Measurements from ENCODE around the gene CRKL. TPM values are rescaled to one million over a fixed set of nuclear protein-coding genes. Genes with fewer than 3 reads are reported as not detected.
A peak's percentile ranks its signal among the peaks of the same experiment; 100 is the strongest.

The CRKL gene, protein sequence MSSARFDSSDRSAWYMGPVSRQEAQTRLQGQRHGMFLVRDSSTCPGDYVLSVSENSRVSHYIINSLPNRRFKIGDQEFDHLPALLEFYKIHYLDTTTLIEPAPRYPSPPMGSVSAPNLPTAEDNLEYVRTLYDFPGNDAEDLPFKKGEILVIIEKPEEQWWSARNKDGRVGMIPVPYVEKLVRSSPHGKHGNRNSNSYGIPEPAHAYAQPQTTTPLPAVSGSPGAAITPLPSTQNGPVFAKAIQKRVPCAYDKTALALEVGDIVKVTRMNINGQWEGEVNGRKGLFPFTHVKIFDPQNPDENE
- total RNA-seq (ENCODE audit: unreplicated experiment), result 59.6 TPM
- long read RNA-seq, full-length matches to known transcripts, result 3 of 5 reads
- long read RNA-seq, partial matches to known transcripts, result 0 of 5 reads
- long read RNA-seq, other reads (novel, unspliced or antisense), result 2 of 5 reads

DNA sequence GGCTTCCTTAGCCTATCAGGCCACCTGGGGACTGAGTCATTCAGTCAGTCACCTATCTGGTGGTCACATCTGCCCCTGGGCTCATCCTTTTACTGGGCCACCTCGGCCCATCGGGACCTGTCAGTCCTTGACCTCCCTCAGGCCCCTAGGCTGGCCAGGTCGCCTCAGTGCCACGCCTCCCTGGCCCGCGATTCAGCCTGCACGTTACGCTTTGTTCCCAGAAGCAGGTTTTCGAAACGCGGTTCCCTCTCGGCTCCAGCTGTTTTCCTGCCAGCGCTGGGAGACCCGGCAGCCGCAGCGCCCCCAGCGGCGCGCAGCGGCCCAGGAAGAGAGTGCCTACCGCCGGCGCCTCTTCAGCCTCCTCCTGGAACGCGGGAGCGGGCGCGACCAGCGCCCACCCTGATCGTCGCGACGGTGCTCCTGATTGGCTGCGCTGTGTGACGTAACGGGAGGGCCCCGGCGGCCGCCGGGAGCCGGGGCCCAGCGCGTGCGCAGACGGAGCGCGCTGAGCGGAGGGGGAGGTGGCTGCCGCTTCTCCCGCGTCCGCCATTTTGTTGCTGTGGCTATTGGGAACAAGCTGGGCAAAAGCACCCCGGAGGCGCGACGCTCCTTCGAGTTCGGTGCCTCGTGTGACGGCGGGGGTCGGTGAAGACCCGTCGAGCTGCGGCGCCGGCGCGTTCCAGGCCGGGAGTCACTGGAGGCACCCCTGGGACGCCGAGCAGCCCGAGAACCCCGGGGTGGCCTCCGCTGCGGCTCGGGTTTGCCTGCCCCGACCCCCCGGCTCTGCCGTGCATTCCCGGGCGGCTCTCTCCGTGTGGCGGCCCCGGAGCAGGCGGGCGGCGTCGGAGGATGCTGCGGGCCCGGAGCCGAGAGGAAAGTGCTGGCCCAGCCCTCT lies at the start of gene CRKL:
Gene CRKL (plus strand): TSS at position 492 of the 895 bp plus-strand sequence. CDS start 528 bp downstream, outside the sequence.
- H3K4me3 Mint-ChIP-seq (ENCODE audit: unreplicated experiment), result peak within 1 kb of the TSS; percentile 91
- peak; percentile 96 for DNase-seq
- H3K27me3 Mint-ChIP-seq (ENCODE audit: unreplicated experiment), result peaks cover 12% of the 10 kb centered on the region
- H3K4me1 Mint-ChIP-seq (ENCODE audit: low read depth, unreplicated experiment), result peaks cover 15% of the 10 kb centered on the region
- peaks cover 11% of the 10 kb centered on the region for H3K9me3 Mint-ChIP-seq (ENCODE audit: unreplicated experiment)
- TF ChIP-seq, protein P1, sequence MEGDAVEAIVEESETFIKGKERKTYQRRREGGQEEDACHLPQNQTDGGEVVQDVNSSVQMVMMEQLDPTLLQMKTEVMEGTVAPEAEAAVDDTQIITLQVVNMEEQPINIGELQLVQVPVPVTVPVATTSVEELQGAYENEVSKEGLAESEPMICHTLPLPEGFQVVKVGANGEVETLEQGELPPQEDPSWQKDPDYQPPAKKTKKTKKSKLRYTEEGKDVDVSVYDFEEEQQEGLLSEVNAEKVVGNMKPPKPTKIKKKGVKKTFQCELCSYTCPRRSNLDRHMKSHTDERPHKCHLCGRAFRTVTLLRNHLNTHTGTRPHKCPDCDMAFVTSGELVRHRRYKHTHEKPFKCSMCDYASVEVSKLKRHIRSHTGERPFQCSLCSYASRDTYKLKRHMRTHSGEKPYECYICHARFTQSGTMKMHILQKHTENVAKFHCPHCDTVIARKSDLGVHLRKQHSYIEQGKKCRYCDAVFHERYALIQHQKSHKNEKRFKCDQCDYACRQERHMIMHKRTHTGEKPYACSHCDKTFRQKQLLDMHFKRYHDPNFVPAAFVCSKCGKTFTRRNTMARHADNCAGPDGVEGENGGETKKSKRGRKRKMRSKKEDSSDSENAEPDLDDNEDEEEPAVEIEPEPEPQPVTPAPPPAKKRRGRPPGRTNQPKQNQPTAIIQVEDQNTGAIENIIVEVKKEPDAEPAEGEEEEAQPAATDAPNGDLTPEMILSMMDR (IDR thresholded peaks at IDR 0.05; ENCODE audit: partially characterized antibody, unreplicated experiment), result peak; percentile 92
- peak within 1 kb of the TSS; percentile 98 for H3K27ac Mint-ChIP-seq (ENCODE audit: unreplicated experiment)
- no peaks in the 10 kb centered on the region for H3K36me3 Mint-ChIP-seq (ENCODE audit: unreplicated experiment)

DNA sequence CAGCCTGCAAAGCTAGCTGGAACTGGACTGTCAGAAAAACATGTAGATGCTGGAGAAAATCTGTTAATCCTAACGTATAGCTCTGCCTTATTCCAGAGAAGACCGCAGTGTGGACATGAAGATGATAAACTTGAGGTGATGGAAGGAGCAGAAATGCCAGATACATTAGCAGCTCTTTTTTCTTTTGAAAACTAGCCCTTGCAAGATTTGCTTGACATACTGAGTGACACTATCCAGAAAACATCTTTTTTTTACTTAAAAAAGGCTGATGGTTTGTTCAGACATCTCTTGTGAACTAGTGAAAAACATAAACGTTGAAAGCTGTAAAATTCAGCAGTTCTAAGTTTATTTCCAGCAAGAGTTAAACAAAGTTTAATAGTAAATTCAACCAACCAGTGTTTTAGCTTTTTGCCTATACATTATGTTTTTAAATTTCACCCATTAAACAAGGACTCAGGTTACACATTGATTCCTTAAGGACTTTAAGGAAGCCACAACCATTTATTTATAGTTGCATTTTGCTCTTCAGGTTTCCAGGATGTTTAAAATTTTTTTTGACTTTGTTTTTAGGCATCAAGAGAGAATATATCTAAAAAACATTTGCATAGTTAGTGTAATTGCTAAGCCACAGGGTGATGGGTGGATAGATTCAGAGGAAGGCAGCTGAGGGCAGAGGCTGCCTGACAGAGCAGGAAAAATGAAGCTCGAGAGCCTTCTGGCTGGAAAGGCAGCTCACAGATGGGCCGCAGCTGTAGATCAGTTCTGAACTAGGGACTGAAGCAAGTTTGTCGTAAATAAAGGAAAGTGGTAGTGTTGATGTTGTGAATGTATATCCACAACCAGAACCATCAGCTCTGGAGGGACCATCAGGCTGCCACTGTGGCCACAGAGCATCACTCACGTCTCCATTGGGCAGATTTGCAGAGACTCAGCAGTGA lies 48.9 kb upstream of the CRKL start:
- H3K27me3 Mint-ChIP-seq (ENCODE audit: unreplicated experiment), result peaks cover 3% of the 10 kb centered on the region
- DNase-seq, result peak; percentile 46
- peak overlapping the region; percentile 58 for H3K4me3 Mint-ChIP-seq (ENCODE audit: unreplicated experiment)
- TF ChIP-seq, protein P1 (IDR thresholded peaks at IDR 0.05; ENCODE audit: partially characterized antibody, unreplicated experiment), result no peak
- H3K4me1 Mint-ChIP-seq (ENCODE audit: low read depth, unreplicated experiment), result peaks cover 22% of the 10 kb centered on the region
- H3K27ac Mint-ChIP-seq (ENCODE audit: unreplicated experiment), result peak overlapping the region; percentile 95
- peaks cover 3% of the 10 kb centered on the region for H3K9me3 Mint-ChIP-seq (ENCODE audit: unreplicated experiment)
- H3K36me3 Mint-ChIP-seq (ENCODE audit: unreplicated experiment), result no peaks in the 10 kb centered on the region

GRCh38 chr22:20869234-20869633 lies 48.0 kb upstream of the CRKL start:
- H3K27ac Mint-ChIP-seq (ENCODE audit: unreplicated experiment), result peak overlapping the region; percentile 95
- no peak overlapping the region for H3K4me3 Mint-ChIP-seq (ENCODE audit: unreplicated experiment)
- H3K36me3 Mint-ChIP-seq (ENCODE audit: unreplicated experiment), result no peaks in the 10 kb centered on the region
- H3K27me3 Mint-ChIP-seq (ENCODE audit: unreplicated experiment), result peaks cover 3% of the 10 kb centered on the region
- peaks cover 22% of the 10 kb centered on the region for H3K4me1 Mint-ChIP-seq (ENCODE audit: low read depth, unreplicated experiment)
- H3K9me3 Mint-ChIP-seq (ENCODE audit: unreplicated experiment), result peaks cover 3% of the 10 kb centered on the region
- TF ChIP-seq, protein P1 (IDR thresholded peaks at IDR 0.05; ENCODE audit: partially characterized antibody, unreplicated experiment), result no peak
- no peak for DNase-seq

DNA sequence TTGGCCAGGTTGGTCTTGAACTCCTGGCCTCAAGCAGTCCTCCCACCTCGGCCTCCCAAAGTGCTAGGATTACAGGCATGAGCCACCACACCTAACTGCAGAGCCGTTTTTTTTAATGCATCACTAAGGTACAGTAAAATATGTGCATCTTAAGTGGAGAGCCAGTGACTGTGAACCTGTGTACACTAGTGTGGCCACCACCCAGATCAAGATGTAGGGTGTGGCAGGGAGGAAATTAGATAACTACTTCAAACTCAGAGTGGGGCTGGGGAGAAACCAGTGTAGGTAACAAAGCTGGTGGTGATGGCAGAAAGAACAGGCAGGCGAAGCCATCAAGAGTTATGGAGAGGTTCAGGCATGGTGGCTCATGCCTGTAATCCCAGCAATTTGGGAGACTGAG lies 44.0 kb upstream of the CRKL start:
- DNase-seq, result no peak
- Mint-ChIP-seq H3K9me3 (ENCODE audit: unreplicated experiment) (peaks cover 3% of the 10 kb centered on the region), H3K4me3 (ENCODE audit: unreplicated experiment) (no peak overlapping the region), H3K36me3 (ENCODE audit: unreplicated experiment) (no peaks in the 10 kb centered on the region), H3K27ac (ENCODE audit: unreplicated experiment) (no peak overlapping the region), H3K4me1 (ENCODE audit: low read depth, unreplicated experiment) (peaks cover 5% of the 10 kb centered on the region), H3K27me3 (ENCODE audit: unreplicated experiment) (peaks cover 7% of the 10 kb centered on the region)
- TF ChIP-seq, protein P1 (IDR thresholded peaks at IDR 0.05; ENCODE audit: partially characterized antibody, unreplicated experiment), result no peak
